Measurements from ENCODE around the gene HSF4.

DNA sequence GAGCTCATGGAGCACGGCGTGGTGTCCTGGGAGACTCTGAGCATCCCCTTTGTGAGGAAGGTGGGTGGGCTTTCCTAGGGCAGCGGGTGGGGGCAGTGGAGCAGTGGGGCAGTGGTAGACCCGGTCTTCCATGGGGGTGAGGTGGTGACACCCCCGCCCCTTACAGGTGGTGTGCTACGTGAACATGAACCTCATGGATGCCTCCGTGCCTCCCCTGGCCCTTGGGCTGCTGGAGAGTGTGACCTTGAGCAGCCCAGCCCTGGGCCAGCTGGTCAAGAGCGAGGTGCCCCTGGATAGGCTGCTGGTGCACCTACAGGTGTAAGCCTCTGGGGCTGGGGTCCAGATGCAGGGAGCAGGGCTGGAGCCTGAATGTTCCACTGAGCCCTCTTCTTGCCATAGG, 35.9 kb downstream of the HSF4 start:
- TF ChIP-seq TAF1 (IDR thresholded peaks at IDR 0.05; ENCODE audit: borderline replicate concordance, insufficient read depth, low read length) = no peak
- TF ChIP-seq, protein P1, sequence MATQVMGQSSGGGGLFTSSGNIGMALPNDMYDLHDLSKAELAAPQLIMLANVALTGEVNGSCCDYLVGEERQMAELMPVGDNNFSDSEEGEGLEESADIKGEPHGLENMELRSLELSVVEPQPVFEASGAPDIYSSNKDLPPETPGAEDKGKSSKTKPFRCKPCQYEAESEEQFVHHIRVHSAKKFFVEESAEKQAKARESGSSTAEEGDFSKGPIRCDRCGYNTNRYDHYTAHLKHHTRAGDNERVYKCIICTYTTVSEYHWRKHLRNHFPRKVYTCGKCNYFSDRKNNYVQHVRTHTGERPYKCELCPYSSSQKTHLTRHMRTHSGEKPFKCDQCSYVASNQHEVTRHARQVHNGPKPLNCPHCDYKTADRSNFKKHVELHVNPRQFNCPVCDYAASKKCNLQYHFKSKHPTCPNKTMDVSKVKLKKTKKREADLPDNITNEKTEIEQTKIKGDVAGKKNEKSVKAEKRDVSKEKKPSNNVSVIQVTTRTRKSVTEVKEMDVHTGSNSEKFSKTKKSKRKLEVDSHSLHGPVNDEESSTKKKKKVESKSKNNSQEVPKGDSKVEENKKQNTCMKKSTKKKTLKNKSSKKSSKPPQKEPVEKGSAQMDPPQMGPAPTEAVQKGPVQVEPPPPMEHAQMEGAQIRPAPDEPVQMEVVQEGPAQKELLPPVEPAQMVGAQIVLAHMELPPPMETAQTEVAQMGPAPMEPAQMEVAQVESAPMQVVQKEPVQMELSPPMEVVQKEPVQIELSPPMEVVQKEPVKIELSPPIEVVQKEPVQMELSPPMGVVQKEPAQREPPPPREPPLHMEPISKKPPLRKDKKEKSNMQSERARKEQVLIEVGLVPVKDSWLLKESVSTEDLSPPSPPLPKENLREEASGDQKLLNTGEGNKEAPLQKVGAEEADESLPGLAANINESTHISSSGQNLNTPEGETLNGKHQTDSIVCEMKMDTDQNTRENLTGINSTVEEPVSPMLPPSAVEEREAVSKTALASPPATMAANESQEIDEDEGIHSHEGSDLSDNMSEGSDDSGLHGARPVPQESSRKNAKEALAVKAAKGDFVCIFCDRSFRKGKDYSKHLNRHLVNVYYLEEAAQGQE (IDR thresholded peaks at IDR 0.05; ENCODE audit: insufficient read depth in 1 of 2, low read depth in 2 of 2, low read length in 2 of 2) = no peak
- no peak for TF ChIP-seq POLR2AphosphoS5 (IDR thresholded peaks at IDR 0.05; ENCODE audit: low read depth, low read length)
- no peak for TF ChIP-seq SIN3A (IDR thresholded peaks at IDR 0.05; ENCODE audit: borderline replicate concordance, insufficient read depth, low read length)
